HEK293 (cell line): ENCODE results near the gene SENP8.

ENCODE experiments used
- BCL11B ChIP-seq: fragments of 450-650 bp; formaldehyde crosslinking; IDR thresholded peaks from 2 replicates; pipeline ENCODE4 v1.5.1; 2016; ENCODE audit warnings: low read depth, missing biosample characterization, missing genetic modification characterization
- FEZF1 ChIP-seq: fragments of 450-650 bp; formaldehyde crosslinking; IDR thresholded peaks from 2 replicates; pipeline ENCODE4 v1.5.1; 2016; ENCODE audit warnings: missing biosample characterization, missing genetic modification characterization
- INSM2 ChIP-seq: fragments of 450-650 bp; formaldehyde crosslinking; IDR thresholded peaks from 2 replicates; pipeline ENCODE4 v1.5.1; 2016; ENCODE audit warnings: missing biosample characterization, missing genetic modification characterization
- KLF10 ChIP-seq: fragments of 450-650 bp; IDR thresholded peaks from 2 replicates; pipeline ENCODE4 v1.5.1; 2018; ENCODE audit warnings: missing biosample characterization, mild to moderate bottlenecking, missing genetic modification characterization
- KLF8 ChIP-seq: fragments of 450-650 bp; formaldehyde crosslinking; IDR thresholded peaks from 2 replicates; pipeline ENCODE4 v1.5.1; 2016; ENCODE audit warnings: missing biosample characterization, missing genetic modification characterization
- OSR2 ChIP-seq: fragments of 450-650 bp; formaldehyde crosslinking; IDR thresholded peaks from 2 replicates; pipeline ENCODE4 v1.5.1; 2016; ENCODE audit warnings: missing biosample characterization, missing genetic modification characterization
- REPIN1 ChIP-seq: fragments of 450-650 bp; formaldehyde crosslinking; IDR thresholded peaks from 2 replicates; pipeline ENCODE4 v1.5.1; 2017; ENCODE audit warnings: missing biosample characterization, missing genetic modification characterization, low read depth
- TRIM28 ChIP-seq: IDR thresholded peaks from 2 replicates; pipeline ENCODE4 v1.6.1; 2011; ENCODE audit warnings: low read length, control low read depth, borderline replicate concordance
- ZBTB48 ChIP-seq: fragments of 450-650 bp; formaldehyde crosslinking; IDR thresholded peaks from 2 replicates; pipeline ENCODE4 v1.5.1; 2016; ENCODE audit warnings: missing biosample characterization, missing genetic modification characterization
- ZFP69B ChIP-seq: fragments of 450-650 bp; formaldehyde crosslinking; IDR thresholded peaks from 2 replicates; pipeline ENCODE4 v1.5.1; 2016; ENCODE audit warnings: missing biosample characterization, missing genetic modification characterization
- ZNF112 ChIP-seq: fragments of 450-650 bp; formaldehyde crosslinking; IDR thresholded peaks from 2 replicates; pipeline ENCODE4 v1.5.0; 2017; ENCODE audit warnings: missing biosample characterization, missing genetic modification characterization
- ZNF18 ChIP-seq: fragments of 450-650 bp; formaldehyde crosslinking; IDR thresholded peaks from 2 replicates; pipeline ENCODE4 v1.5.1; 2016; ENCODE audit warnings: missing biosample characterization, missing genetic modification characterization
- ZNF24 ChIP-seq: fragments of 450-650 bp; formaldehyde crosslinking; IDR thresholded peaks from 2 replicates; pipeline ENCODE4 v1.5.1; 2016; ENCODE audit warnings: missing biosample characterization, missing genetic modification characterization
- ZNF324 ChIP-seq: fragments of 450-650 bp; formaldehyde crosslinking; IDR thresholded peaks from 2 replicates; pipeline ENCODE4 v1.5.1; 2016; ENCODE audit warnings: missing biosample characterization, missing genetic modification characterization
- ZNF366 ChIP-seq: fragments of 450-650 bp; formaldehyde crosslinking; conservative IDR thresholded peaks from 2 replicates; pipeline ENCODE4 v1.5.1; 2016; ENCODE audit warnings: missing biosample characterization, missing genetic modification characterization
- ZNF398 ChIP-seq: fragments of 450-650 bp; formaldehyde crosslinking; IDR thresholded peaks from 2 replicates; pipeline ENCODE4 v1.5.1; 2017; ENCODE audit warnings: missing biosample characterization, missing genetic modification characterization
- ZNF426 ChIP-seq: fragments of 450-650 bp; formaldehyde crosslinking; IDR thresholded peaks from 2 replicates; pipeline ENCODE4 v1.5.1; 2017; ENCODE audit warnings: missing biosample characterization, missing genetic modification characterization, mild to moderate bottlenecking, inconsistent platforms, moderate library complexity
- ZNF544 ChIP-seq: fragments of 450-650 bp; formaldehyde crosslinking; IDR thresholded peaks from 2 replicates; pipeline ENCODE4 v1.5.0; 2017; ENCODE audit warnings: missing biosample characterization, missing genetic modification characterization
- ZNF549 ChIP-seq: fragments of 450-650 bp; IDR thresholded peaks from 2 replicates; pipeline ENCODE4 v1.5.1; 2018; ENCODE audit warnings: missing biosample characterization, missing genetic modification characterization, mild to moderate bottlenecking, inconsistent platforms, moderate library complexity
- ZNF558 ChIP-seq: fragments of 450-650 bp; formaldehyde crosslinking; IDR thresholded peaks from 2 replicates; pipeline ENCODE4 v1.5.1; 2016; ENCODE audit warnings: missing biosample characterization, missing genetic modification characterization
- ZNF624 ChIP-seq: fragments of 450-650 bp; formaldehyde crosslinking; IDR thresholded peaks from 2 replicates; pipeline ENCODE4 v1.5.1; 2017; ENCODE audit warnings: missing biosample characterization, missing genetic modification characterization
- TF ChIP-seq, protein P1 (sequence below): fragments of 450-650 bp; IDR thresholded peaks from 2 replicates; pipeline ENCODE4 v1.5.1; 2018; ENCODE audit warnings: missing biosample characterization, mild to moderate bottlenecking, missing genetic modification characterization
- TF ChIP-seq, protein P2 (sequence below): fragments of 450-650 bp; formaldehyde crosslinking; IDR thresholded peaks from 2 replicates; pipeline ENCODE4 v1.5.1; 2017; ENCODE audit warnings: missing biosample characterization, missing genetic modification characterization
- TF ChIP-seq, protein P3 (sequence below): fragments of 450-650 bp; formaldehyde crosslinking; IDR thresholded peaks from 2 replicates; pipeline ENCODE4 v1.5.1; 2016; ENCODE audit warnings: missing biosample characterization, missing genetic modification characterization
- TF ChIP-seq, protein P4 (sequence below): fragments of 450-650 bp; formaldehyde crosslinking; IDR thresholded peaks from 2 replicates; pipeline ENCODE4 v1.5.1; 2017; ENCODE audit warnings: missing biosample characterization, missing genetic modification characterization

The SENP8 gene

DNA sequence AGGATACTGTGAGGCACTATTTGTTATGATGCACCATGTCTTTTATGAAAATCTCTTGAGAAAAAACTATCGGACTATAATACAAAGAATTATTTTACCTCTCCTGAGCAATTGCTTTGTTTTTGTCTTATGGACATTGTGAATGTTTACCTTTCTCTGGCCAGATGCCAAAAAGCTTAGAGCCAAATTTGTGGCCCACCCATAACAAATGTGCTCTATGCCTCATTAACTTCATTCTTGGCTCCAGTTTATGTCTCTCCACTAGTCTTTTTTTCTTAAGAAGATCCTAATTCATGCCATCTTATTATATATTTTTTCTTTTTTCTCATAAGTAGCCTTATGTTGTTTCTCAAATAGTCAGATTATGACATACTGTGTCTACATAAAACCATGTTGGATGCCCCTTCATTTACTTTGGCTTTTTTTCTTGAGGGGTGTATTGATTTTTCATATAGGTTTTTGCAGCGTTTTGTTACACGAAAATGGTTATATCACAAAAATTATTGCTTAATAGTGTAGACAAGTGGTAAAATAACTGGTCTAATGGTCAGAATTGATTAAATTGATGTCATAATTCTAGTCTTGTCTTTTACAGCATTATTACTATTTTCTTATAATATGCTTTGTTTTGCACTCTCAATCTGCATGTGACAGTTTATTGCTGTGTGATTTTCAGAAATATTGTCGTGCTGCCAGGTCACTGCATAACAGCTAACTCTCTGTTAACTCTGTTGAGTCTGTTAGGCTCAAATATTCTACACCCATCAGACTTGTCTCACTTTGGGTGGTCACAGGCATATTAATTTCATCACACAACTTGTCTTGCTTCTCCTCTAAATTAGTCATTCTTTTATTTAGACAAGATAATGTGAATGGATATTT, 18.2 kb downstream of the SENP8 start (continued):
- TF ChIP-seq, protein P1, sequence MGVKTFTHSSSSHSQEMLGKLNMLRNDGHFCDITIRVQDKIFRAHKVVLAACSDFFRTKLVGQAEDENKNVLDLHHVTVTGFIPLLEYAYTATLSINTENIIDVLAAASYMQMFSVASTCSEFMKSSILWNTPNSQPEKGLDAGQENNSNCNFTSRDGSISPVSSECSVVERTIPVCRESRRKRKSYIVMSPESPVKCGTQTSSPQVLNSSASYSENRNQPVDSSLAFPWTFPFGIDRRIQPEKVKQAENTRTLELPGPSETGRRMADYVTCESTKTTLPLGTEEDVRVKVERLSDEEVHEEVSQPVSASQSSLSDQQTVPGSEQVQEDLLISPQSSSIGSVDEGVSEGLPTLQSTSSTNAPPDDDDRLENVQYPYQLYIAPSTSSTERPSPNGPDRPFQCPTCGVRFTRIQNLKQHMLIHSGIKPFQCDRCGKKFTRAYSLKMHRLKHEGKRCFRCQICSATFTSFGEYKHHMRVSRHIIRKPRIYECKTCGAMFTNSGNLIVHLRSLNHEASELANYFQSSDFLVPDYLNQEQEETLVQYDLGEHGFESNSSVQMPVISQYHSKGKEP (tag by site-specific recombination): peak; percentile 91
- TF ChIP-seq, protein P2, sequence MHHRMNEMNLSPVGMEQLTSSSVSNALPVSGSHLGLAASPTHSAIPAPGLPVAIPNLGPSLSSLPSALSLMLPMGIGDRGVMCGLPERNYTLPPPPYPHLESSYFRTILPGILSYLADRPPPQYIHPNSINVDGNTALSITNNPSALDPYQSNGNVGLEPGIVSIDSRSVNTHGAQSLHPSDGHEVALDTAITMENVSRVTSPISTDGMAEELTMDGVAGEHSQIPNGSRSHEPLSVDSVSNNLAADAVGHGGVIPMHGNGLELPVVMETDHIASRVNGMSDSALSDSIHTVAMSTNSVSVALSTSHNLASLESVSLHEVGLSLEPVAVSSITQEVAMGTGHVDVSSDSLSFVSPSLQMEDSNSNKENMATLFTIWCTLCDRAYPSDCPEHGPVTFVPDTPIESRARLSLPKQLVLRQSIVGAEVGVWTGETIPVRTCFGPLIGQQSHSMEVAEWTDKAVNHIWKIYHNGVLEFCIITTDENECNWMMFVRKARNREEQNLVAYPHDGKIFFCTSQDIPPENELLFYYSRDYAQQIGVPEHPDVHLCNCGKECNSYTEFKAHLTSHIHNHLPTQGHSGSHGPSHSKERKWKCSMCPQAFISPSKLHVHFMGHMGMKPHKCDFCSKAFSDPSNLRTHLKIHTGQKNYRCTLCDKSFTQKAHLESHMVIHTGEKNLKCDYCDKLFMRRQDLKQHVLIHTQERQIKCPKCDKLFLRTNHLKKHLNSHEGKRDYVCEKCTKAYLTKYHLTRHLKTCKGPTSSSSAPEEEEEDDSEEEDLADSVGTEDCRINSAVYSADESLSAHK (tag by site-specific recombination): peak; percentile 62
- TF ChIP-seq ZNF18 (peak; percentile 37; the same call in 1 of the 2 replicates), ZFP69B (tag by site-specific recombination) (0 out of 2 replicates have a peak, but pooled peaks have one; percentile 25), ZNF544 (peak; percentile 85; the same call in 1 of the 2 replicates), ZNF366 (peak; percentile 67; the same call in 1 of the 2 replicates), ZNF558 (tag by site-specific recombination) (peak; percentile 45; the same call in 1 of the 2 replicates), ZNF549 (peak; percentile 60; the same call in 1 of the 2 replicates), ZNF426 (tag by site-specific recombination) (no peak), ZBTB48 (tag by site-specific recombination) (0 out of 2 replicates have a peak, but pooled peaks have one; percentile 11), KLF8 (tag by site-specific recombination) (peak; percentile 85; the same call in 1 of the 2 replicates), OSR2 (tag by site-specific recombination) (peak; percentile 69; the same call in 1 of the 2 replicates), ZNF624 (peak; percentile 89), ZNF112 (peak; percentile 71; the same call in 1 of the 2 replicates), INSM2 (tag by site-specific recombination) (no peak; the same call in 1 of the 2 replicates), ZNF324 (peak; percentile 69; the same call in 1 of the 2 replicates), TRIM28 (peak; percentile 43; the same call in 1 of the 2 replicates), ZNF24 (tag by site-specific recombination) (peak; percentile 60; the same call in 1 of the 2 replicates), BCL11B (tag by site-specific recombination) (peak; percentile 18; the same call in 1 of the 2 replicates), FEZF1 (tag by site-specific recombination) (peak; percentile 91), ZNF398 (tag by site-specific recombination) (no peak), KLF10 (tag by site-specific recombination) (peak; percentile 87), REPIN1 (0 out of 2 replicates have a peak, but pooled peaks have one; percentile 38)
- TF ChIP-seq, protein P3, sequence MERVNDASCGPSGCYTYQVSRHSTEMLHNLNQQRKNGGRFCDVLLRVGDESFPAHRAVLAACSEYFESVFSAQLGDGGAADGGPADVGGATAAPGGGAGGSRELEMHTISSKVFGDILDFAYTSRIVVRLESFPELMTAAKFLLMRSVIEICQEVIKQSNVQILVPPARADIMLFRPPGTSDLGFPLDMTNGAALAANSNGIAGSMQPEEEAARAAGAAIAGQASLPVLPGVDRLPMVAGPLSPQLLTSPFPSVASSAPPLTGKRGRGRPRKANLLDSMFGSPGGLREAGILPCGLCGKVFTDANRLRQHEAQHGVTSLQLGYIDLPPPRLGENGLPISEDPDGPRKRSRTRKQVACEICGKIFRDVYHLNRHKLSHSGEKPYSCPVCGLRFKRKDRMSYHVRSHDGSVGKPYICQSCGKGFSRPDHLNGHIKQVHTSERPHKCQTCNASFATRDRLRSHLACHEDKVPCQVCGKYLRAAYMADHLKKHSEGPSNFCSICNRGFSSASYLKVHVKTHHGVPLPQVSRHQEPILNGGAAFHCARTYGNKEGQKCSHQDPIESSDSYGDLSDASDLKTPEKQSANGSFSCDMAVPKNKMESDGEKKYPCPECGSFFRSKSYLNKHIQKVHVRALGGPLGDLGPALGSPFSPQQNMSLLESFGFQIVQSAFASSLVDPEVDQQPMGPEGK (tag by site-specific recombination): peak; percentile 83
- TF ChIP-seq, protein P4, sequence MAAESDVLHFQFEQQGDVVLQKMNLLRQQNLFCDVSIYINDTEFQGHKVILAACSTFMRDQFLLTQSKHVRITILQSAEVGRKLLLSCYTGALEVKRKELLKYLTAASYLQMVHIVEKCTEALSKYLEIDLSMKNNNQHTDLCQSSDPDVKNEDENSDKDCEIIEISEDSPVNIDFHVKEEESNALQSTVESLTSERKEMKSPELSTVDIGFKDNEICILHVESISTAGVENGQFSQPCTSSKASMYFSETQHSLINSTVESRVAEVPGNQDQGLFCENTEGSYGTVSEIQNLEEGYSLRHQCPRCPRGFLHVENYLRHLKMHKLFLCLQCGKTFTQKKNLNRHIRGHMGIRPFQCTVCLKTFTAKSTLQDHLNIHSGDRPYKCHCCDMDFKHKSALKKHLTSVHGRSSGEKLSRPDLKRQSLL (tag by site-specific recombination): peak; percentile 82
